K562 (cell line): ENCODE results near the gene SSU72.

ENCODE experiments used
- JUNB ChIP-seq: fragments of 450-650 bp; formaldehyde crosslinking; conservative IDR thresholded peaks from 2 replicates; pipeline ENCODE4 v1.4.0; 2020; ENCODE audit warnings: mild to moderate bottlenecking
- TF ChIP-seq, protein P1 (sequence below): fragments of 450-650 bp; IDR thresholded peaks from 2 replicates; pipeline ENCODE4 v1.6.1; 2016; ENCODE audit warnings: low read depth
- TF ChIP-seq, protein P2 (sequence below), 3 experiments: IDR thresholded peaks in 2 of 3; conservative IDR thresholded peaks in 1 of 3; 2 replicates each; pipeline ENCODE4 v1.5.1; 2011 to 2012; ENCODE audit warnings: low read length in 3 of 3, mild to moderate bottlenecking in 3 of 3, control low read depth in 2 of 3, improper control_type of control experiment in 1 of 3, inconsistent platforms in 1 of 3, low read depth in 1 of 3, mixed read lengths in 1 of 3, moderate library complexity in 1 of 3; ENCODE audit not compliant: insufficient read depth in 2 of 3

DNA sequence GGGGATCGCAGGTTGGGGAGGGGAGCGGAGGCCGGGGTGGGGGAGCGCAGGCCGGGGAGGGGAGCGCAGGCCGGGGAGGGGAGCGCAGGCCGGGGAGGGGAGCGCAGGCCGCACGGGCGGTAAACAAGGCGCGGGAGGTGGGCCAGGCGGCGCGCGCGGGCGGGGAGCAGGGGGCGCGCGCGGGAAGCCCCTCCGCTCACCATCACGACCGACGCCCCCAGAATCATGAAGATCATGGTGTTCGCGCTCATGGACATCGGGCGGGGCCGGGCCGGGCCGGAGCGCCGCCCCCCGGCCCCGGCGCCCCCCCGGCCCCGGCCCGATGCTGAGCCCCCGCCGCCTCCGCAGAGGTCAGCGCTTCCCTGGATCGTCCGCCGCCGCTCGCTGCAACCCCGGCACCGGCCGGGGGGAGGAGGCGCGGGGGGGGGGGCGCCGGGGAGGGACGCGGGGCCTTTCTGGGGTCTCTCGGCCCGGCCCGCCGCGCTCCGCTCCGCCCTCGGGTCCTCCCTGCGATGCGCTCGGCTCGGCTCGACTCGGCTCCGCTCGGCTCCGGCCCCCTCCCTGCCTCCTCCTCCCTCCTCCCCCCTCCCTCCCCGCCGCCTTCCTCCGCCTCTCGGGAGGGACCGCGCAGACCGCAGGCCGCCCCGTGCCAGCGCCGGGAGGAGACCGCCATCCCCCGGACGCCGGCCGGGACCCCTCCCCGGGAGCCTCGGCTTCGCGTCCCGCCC is 34.4 kb downstream of the SSU72 start, which contains the start of gene TMEM240:
- TF ChIP-seq, protein P1, sequence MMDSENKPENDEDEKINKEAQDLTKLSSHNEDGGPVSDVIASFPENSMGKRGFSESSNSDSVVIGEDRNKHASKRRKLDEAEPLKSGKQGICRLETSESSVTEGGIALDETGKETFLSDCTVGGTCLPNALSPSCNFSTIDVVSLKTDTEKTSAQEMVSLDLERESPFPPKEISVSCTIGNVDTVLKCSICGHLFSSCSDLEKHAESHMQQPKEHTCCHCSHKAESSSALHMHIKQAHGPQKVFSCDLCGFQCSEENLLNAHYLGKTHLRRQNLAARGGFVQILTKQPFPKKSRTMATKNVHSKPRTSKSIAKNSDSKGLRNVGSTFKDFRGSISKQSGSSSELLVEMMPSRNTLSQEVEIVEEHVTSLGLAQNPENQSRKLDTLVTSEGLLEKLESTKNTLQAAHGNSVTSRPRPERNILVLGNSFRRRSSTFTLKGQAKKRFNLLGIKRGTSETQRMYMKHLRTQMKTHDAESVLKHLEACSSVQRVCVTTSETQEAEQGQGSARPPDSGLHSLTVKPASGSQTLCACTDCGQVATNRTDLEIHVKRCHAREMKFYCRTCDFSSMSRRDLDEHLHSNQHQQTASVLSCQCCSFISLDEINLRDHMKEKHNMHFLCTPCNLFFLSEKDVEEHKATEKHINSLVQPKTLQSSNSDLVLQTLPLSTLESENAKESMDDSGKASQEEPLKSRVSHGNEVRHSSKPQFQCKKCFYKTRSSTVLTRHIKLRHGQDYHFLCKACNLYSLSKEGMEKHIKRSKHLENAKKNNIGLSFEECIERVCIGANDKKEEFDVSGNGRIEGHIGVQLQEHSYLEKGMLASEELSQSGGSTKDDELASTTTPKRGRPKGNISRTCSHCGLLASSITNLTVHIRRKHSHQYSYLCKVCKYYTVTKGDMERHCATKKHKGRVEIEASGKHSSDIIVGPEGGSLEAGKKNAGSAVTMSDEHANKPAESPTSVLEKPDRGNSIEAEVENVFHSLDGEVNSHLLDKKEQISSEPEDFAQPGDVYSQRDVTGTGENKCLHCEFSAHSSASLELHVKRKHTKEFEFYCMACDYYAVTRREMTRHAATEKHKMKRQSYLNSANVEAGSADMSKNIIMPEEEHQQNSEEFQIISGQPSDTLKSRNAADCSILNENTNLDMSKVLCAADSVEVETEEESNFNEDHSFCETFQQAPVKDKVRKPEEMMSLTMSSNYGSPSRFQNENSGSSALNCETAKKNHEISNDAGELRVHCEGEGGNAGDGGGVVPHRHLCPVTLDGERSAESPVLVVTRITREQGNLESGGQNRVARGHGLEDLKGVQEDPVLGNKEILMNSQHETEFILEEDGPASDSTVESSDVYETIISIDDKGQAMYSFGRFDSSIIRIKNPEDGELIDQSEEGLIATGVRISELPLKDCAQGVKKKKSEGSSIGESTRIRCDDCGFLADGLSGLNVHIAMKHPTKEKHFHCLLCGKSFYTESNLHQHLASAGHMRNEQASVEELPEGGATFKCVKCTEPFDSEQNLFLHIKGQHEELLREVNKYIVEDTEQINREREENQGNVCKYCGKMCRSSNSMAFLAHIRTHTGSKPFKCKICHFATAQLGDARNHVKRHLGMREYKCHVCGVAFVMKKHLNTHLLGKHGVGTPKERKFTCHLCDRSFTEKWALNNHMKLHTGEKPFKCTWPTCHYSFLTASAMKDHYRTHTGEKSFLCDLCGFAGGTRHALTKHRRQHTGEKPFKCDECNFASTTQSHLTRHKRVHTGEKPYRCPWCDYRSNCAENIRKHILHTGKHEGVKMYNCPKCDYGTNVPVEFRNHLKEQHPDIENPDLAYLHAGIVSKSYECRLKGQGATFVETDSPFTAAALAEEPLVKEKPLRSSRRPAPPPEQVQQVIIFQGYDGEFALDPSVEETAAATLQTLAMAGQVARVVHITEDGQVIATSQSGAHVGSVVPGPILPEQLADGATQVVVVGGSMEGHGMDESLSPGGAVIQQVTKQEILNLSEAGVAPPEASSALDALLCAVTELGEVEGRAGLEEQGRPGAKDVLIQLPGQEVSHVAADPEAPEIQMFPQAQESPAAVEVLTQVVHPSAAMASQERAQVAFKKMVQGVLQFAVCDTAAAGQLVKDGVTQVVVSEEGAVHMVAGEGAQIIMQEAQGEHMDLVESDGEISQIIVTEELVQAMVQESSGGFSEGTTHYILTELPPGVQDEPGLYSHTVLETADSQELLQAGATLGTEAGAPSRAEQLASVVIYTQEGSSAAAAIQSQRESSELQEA = no peak
- TF ChIP-seq, protein P2, sequence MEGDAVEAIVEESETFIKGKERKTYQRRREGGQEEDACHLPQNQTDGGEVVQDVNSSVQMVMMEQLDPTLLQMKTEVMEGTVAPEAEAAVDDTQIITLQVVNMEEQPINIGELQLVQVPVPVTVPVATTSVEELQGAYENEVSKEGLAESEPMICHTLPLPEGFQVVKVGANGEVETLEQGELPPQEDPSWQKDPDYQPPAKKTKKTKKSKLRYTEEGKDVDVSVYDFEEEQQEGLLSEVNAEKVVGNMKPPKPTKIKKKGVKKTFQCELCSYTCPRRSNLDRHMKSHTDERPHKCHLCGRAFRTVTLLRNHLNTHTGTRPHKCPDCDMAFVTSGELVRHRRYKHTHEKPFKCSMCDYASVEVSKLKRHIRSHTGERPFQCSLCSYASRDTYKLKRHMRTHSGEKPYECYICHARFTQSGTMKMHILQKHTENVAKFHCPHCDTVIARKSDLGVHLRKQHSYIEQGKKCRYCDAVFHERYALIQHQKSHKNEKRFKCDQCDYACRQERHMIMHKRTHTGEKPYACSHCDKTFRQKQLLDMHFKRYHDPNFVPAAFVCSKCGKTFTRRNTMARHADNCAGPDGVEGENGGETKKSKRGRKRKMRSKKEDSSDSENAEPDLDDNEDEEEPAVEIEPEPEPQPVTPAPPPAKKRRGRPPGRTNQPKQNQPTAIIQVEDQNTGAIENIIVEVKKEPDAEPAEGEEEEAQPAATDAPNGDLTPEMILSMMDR (IDR thresholded peaks at IDR 0.05 in 2 of 3, conservative IDR thresholded peaks at IDR 0.05 in 1 of 3; ENCODE audit: insufficient read depth in 2 of 3, low read depth in 1 of 3, low read length in 3 of 3) = no peak
- no peak for TF ChIP-seq JUNB (CRISPR knock-in tag)
